Measurements from ENCODE around the gene EXTL2.
A peak's percentile ranks its signal among the peaks of the same experiment; 100 is the strongest.

- TF ChIP-seq CTCF (IDR thresholded peaks at IDR 0.05) (peak; percentile 31 to 74 (median 63)), POLR2A (IDR thresholded peaks at IDR 0.05) (no peak)
These were observed 26.2 kb downstream of the EXTL2 start for GRCh38 chr1:100868364-100868995.

All from Peyer's patch (tissue), 4 donors.